ENCODE data around the gene ISX. TPM values are rescaled to one million over a fixed set of nuclear protein-coding genes. Genes with fewer than 3 reads are reported as not detected.
"Not testable (repeated sequence)": the region's sequence is repeated elsewhere in the genome, so short reads cannot be mapped to it uniquely, and the experiment has no call there.

The ISX gene
- total RNA-seq, 4 donors from 2014 or later = not detected

GRCh38 chr22:35046744-35047462, 19.1 kb upstream of the ISX start:
- peaks cover 0 to 6% (median 0%) of the 10 kb centered on the region in 3 donors for H3K9me3 ChIP-seq
- no peak overlapping the region for H3K27ac ChIP-seq
- H3K4me1 ChIP-seq = no peaks in the 10 kb centered on the region
- H3K36me3 ChIP-seq = no peaks in the 10 kb centered on the region
- H3K4me3 ChIP-seq = no peak overlapping the region
- TF ChIP-seq POLR2AphosphoS5 (IDR thresholded peaks at IDR 0.05) (no peak), EP300 (IDR thresholded peaks at IDR 0.05) (no peak), CTCF (IDR thresholded peaks at IDR 0.05) (no peak), POLR2A (IDR thresholded peaks at IDR 0.05) (no peak)
- no peak for ATAC-seq
- peaks cover 43% of the 10 kb centered on the region for H3K27me3 ChIP-seq
- 87 to 100% methylated on average over 7 to 12 of the region's 12 CpGs for WGBS, 2 donors (ENCODE audit: low coverage in 1 of 2)

DNA sequence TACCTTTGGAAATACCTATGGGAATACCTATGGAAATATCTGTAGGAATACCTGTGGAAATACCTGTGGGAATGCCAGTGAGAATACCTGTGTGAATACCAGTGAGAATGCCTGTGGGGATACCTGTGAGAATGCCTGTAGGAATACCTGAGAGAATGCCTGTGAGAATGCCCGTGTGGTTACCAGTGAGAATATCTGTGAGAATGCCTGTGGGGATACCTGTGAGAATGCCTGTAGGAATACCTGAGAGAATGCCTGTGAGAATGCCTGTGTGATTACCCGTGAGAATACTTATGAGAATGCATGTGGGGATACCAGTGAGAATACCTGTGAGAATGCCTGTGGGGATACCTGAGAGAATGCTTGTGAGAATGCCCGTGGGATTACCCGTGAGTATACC, 15.9 kb upstream of the ISX start:
- H3K4me1 ChIP-seq, ATAC-seq, H3K4me3 ChIP-seq, H3K9me3 ChIP-seq, H3K27ac ChIP-seq, H3K36me3 ChIP-seq: not testable (repeated sequence)
- peaks cover 50% of the 10 kb centered on the region for H3K27me3 ChIP-seq
- 87 to 93% methylated on average over 4 of the region's 4 CpGs for WGBS, 2 donors (ENCODE audit: low coverage in 1 of 2)

GRCh38 chr22:35051013-35051535, 14.9 kb upstream of the ISX start:
- no peak overlapping the region for H3K4me3 ChIP-seq
- TF ChIP-seq POLR2AphosphoS5 (IDR thresholded peaks at IDR 0.05) = no peak
- no peak for TF ChIP-seq CTCF (IDR thresholded peaks at IDR 0.05)
- TF ChIP-seq EP300 (IDR thresholded peaks at IDR 0.05) = no peak
- TF ChIP-seq POLR2A (IDR thresholded peaks at IDR 0.05) = no peak
- no peak for ATAC-seq
- H3K27ac ChIP-seq = no peak overlapping the region
- 59 to 81% methylated on average over 6 of the region's 6 CpGs for WGBS, 2 donors (ENCODE audit: low coverage in 1 of 2)
- peaks cover 48% of the 10 kb centered on the region for H3K27me3 ChIP-seq
- H3K36me3 ChIP-seq = no peaks in the 10 kb centered on the region
- no peaks in the 10 kb centered on the region for H3K4me1 ChIP-seq
- peaks cover 0 to 6% (median 0%) of the 10 kb centered on the region in 3 donors for H3K9me3 ChIP-seq

DNA sequence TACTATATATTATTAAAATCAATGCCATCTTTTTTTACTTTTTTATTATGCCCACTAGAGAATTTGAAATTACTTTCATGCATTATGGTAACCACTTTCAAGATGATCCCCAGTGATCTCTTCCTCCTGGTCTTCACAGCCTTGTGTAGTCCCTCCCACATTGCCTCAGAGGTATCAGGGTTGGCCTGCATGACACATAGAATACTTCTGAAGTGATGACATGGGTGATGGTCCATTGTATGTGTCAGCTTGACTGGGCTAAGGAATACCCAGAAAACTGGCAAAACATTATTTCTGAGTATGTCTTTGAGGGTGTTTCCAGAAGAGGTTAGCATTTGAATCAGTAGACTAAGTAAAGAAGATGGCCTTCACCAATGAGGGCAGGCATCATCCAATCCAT, 14.2 kb upstream of the ISX start:
- Histone ChIP-seq H3K36me3 (no peaks in the 10 kb centered on the region), H3K27me3 (peaks cover 40% of the 10 kb centered on the region), H3K27ac (no peak overlapping the region), H3K9me3 (peaks cover 0 to 3% (median 0%) of the 10 kb centered on the region in 3 donors), H3K4me3 (no peak overlapping the region), H3K4me1 (no peaks in the 10 kb centered on the region)
- TF ChIP-seq CTCF (IDR thresholded peaks at IDR 0.05) (no peak), POLR2A (IDR thresholded peaks at IDR 0.05) (no peak), POLR2AphosphoS5 (IDR thresholded peaks at IDR 0.05) (no peak), EP300 (IDR thresholded peaks at IDR 0.05) (no peak)
- no peak for ATAC-seq

DNA sequence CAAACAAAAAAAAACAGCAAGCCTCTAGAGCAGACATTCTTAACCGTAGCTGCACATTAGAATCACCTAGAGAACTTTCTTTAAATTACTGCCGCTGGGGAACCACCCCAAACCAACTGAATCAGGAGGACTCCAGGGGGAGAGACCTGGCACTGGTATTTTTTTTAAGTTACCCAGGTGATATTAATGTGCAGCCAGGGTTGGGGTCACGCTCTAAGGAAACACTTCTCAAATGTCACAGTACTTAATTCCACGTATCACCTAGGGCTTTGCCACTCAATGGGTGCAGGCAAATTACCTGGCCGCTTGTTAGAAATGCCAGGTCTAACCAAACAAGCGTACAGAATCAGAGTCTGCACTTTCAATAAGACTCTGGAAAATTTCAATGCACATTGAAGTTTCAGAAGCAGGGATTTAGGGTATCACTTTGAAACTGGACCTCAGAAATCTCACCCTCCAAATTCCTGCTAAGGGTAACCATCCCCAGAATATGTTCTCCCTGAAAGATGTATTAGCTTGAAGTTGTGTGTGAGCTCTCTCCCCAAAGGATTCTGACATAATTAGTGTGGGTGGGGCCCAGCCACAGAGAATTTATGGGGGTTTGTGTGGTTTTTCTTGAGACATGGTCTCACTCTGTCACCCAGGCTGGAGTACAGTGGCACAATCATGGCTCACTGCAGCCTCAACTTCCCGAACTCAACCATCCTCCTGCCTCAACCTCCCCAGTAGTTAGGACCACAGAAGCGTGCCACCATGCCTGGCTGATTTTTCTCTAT, 12.7 kb upstream of the ISX start:
- 62 to 85% methylated on average over 2 to 7 of the region's 8 CpGs for WGBS, 2 donors (ENCODE audit: low coverage in 1 of 2)
- Histone ChIP-seq H3K4me3 (no peak overlapping the region), H3K36me3 (no peaks in the 10 kb centered on the region), H3K4me1 (no peaks in the 10 kb centered on the region), H3K27ac (no peak overlapping the region), H3K27me3 (peaks cover 33% of the 10 kb centered on the region), H3K9me3 (peaks cover 0 to 14% (median 0%) of the 10 kb centered on the region in 3 donors)
- TF ChIP-seq POLR2AphosphoS5 (IDR thresholded peaks at IDR 0.05) = no peak
- TF ChIP-seq POLR2A (IDR thresholded peaks at IDR 0.05) = no peak
- TF ChIP-seq CTCF (IDR thresholded peaks at IDR 0.05) = no peak
- TF ChIP-seq EP300 (IDR thresholded peaks at IDR 0.05) = no peak
- ATAC-seq = no peak
